CD4-positive, alpha-beta T cell (primary cell): ENCODE results near the gene CLN3. TPM values are rescaled to one million over a fixed set of nuclear protein-coding genes. Genes with fewer than 3 reads are reported as not detected.

ENCODE experiments used
- ATAC-seq: fragments of 200-7000 bp; cut with Tn5 transposase; one replicate; pipeline ENCODE4 v1.10.0; 2022; ENCODE audit warnings: mild to moderate bottlenecking; ENCODE audit not compliant: poor library complexity
- CTCF ChIA-PET: fragments of 350-600 bp; sonication (Branson Sonifier 250); formaldehyde crosslinking; loops from one replicate; lab custom pipeline; 2021; ENCODE audit warnings: antibody characterized with exemption, inconsistent platforms; lab: Charles Lee
- POLR2A ChIA-PET: fragments of 350-600 bp; sonication (Branson Sonifier 250); formaldehyde crosslinking; loops from one replicate; lab custom pipeline; 2021; ENCODE audit warnings: antibody characterized with exemption, inconsistent platforms; lab: Charles Lee
- DNase-seq, 14 experiments: peaks; one replicate each; pipeline ENCODE4 v3.0.0-alpha.2; 2013 to 2020; ENCODE audit warnings: mixed read lengths in 2 of 14
- H3K27ac ChIP-seq, 2 donors: one replicate each; pipeline versions ENCODE4 v1.5.1 to v1.7.0; 2013; ENCODE audit warnings: low read length in 2 of 2, low read depth in 1 of 2, mild to moderate bottlenecking in 1 of 2
- H3K27me3 ChIP-seq, 2 experiments: 1 replicate in 1 of 2; 2 replicates in 1 of 2; pipeline versions ENCODE4 v1.6.1 to v1.7.0; 2013; ENCODE audit warnings: low read length in 2 of 2, control low read depth in 1 of 2, mild to moderate bottlenecking in 1 of 2, moderate library complexity in 1 of 2; ENCODE audit not compliant: insufficient read depth in 2 of 2, control insufficient read depth in 1 of 2
- H3K36me3 ChIP-seq: one replicate; pipeline ENCODE4 v1.6.1; 2013; ENCODE audit warnings: low read length, control low read depth; ENCODE audit not compliant: insufficient read depth
- H3K4me1 ChIP-seq: one replicate; pipeline ENCODE4 v1.6.1; 2013; ENCODE audit warnings: low read length, control low read depth; ENCODE audit not compliant: insufficient read depth
- H3K4me3 ChIP-seq: one replicate; pipeline ENCODE4 v1.5.1; 2013; ENCODE audit warnings: mild to moderate bottlenecking, low read length, moderate library complexity
- H3K9me3 ChIP-seq, 2 experiments: 1 replicate in 1 of 2; 2 replicates in 1 of 2; pipeline versions ENCODE4 v1.6.1 to v1.7.0; 2013; ENCODE audit warnings: low read length in 2 of 2, mild to moderate bottlenecking in 2 of 2, control low read depth in 1 of 2, moderate library complexity in 1 of 2; ENCODE audit not compliant: control insufficient read depth in 1 of 2, insufficient read depth in 1 of 2
- H3K27ac Mint-ChIP-seq: one replicate; pipeline ENCODE4 v1.8.0; 2020; ENCODE audit warnings: mixed read lengths
- H3K27me3 Mint-ChIP-seq: one replicate; pipeline ENCODE4 v1.8.0; 2021; ENCODE audit warnings: mixed read lengths
- H3K36me3 Mint-ChIP-seq: one replicate; pipeline ENCODE4 v1.8.0; 2021; ENCODE audit warnings: low read depth, mixed read lengths
- H3K4me1 Mint-ChIP-seq: one replicate; pipeline ENCODE4 v1.8.0; 2021; ENCODE audit warnings: low read depth, mixed read lengths
- H3K4me3 Mint-ChIP-seq: one replicate; pipeline ENCODE4 v1.8.0; 2020; ENCODE audit warnings: mild to moderate bottlenecking, mixed read lengths
- H3K9me3 Mint-ChIP-seq: one replicate; pipeline ENCODE4 v1.8.0; 2020; ENCODE audit warnings: mixed read lengths
- CTCF ChIP-seq: fragments of 200-600 bp; IDR thresholded peaks from one replicate; pipeline ENCODE4 v1.8.0; 2022; ENCODE audit warnings: antibody characterized with exemption, mild to moderate bottlenecking
- intact Hi-C, 2 experiments: fragments of 100-400 bp; cut with DNase I in 1 of 2; cut with micrococcal nuclease in 1 of 2; formaldehyde crosslinking; loops; one replicate each; pipeline versions ENCODE4 v1.15.1 to v1.9.0; 2023 to 2025; cut with DNase I, micrococcal nuclease
- total RNA-seq, 174 experiments: library from RNA in 2 of 174; stranded (reverse) in 2 of 174; gene quantifications; one replicate each; pipeline ENCODE4 v1.2.3 and lab custom pipeline; 2021 to 2026

Gene CLN3
- total RNA-seq, 2 experiments from 2014 or later, result 42.7 to 46.3 TPM

GRCh38 chr16:28532940-28533647 is 41.2 kb upstream of the CLN3 start:
- no peak overlapping the region for H3K27ac ChIP-seq
- no peaks in the 10 kb centered on the region for H3K27me3 Mint-ChIP-seq
- H3K9me3 Mint-ChIP-seq, result peaks cover 2% of the 10 kb centered on the region
- H3K27me3 ChIP-seq, result no peaks in the 10 kb centered on the region
- POLR2A ChIA-PET, result interaction anchor here (1.9 to 4.0 kb wide), 3 partner anchors 8 to 40 kb away, joined by 11 to 69 read pairs (median 15); partner anchors contain the start of genes APOBR, CLN3 and SGF29
- peaks cover 40% of the 10 kb centered on the region for H3K4me1 ChIP-seq
- H3K36me3 ChIP-seq, result no peaks in the 10 kb centered on the region
- ATAC-seq (no peak), DNase-seq (no peak)
- H3K4me3 ChIP-seq, result no peak overlapping the region
- intact Hi-C loops, result loop anchor here in 1 of 2 experiments (2.0 to 5.0 kb wide), 2 partner anchors 18 to 36 kb away; no protein-coding TSS in a partner anchor
- peaks cover 52% of the 10 kb centered on the region for H3K4me1 Mint-ChIP-seq
- H3K9me3 ChIP-seq, result no peaks in the 10 kb centered on the region
- H3K4me3 Mint-ChIP-seq, result peak overlapping the region; percentile 4
- TF ChIP-seq CTCF, result no peak
- no peaks in the 10 kb centered on the region for H3K36me3 Mint-ChIP-seq
- peak overlapping the region; percentile 56 for H3K27ac Mint-ChIP-seq
- CTCF ChIA-PET, result no interaction called here

- intact Hi-C loops, result loop anchor here in 1 of 2 experiments (2.0 to 5.0 kb wide), 2 partner anchors 19 to 35 kb away; no protein-coding TSS in a partner anchor
- Mint-ChIP-seq H3K9me3 (peaks cover 2% of the 10 kb centered on the region), H3K27me3 (no peaks in the 10 kb centered on the region), H3K27ac (peak overlapping the region; percentile 33), H3K4me3 (peak overlapping the region; percentile 45), H3K36me3 (no peaks in the 10 kb centered on the region), H3K4me1 (peaks cover 42% of the 10 kb centered on the region)
- ATAC-seq (no peak), DNase-seq (no peak)
- ChIA-PET CTCF (interaction anchor here (0.6 kb wide), 1 partner anchor 16 kb away, joined by 3 read pairs; no protein-coding TSS in a partner anchor), POLR2A (interaction anchor here (4.0 kb wide), 1 partner anchor 39 kb away, joined by 69 read pairs; the partner anchor contains the start of genes APOBR and CLN3)
- Histone ChIP-seq H3K36me3 (no peaks in the 10 kb centered on the region), H3K4me3 (no peak overlapping the region), H3K27me3 (no peaks in the 10 kb centered on the region), H3K9me3 (no peaks in the 10 kb centered on the region), H3K27ac (no peak overlapping the region), H3K4me1 (peaks cover 35% of the 10 kb centered on the region)
- no peak for TF ChIP-seq CTCF
These were observed 40.2 kb upstream of the CLN3 start for GRCh38 chr16:28531777-28532744.

GRCh38 chr16:28529124-28529523 is 37.2 kb upstream of the CLN3 start:
- H3K4me1 Mint-ChIP-seq, result peaks cover 28% of the 10 kb centered on the region
- ATAC-seq, result no peak

More at GRCh38 chr16:28529124-28529523, 37.2 kb upstream of the CLN3 start:
- no peak for DNase-seq
- ChIA-PET CTCF (no interaction called here), POLR2A (no interaction called here)
- H3K27ac ChIP-seq, result no peak overlapping the region
- no peak overlapping the region for H3K4me3 ChIP-seq
- no peak overlapping the region for H3K4me3 Mint-ChIP-seq
- no peaks in the 10 kb centered on the region for H3K9me3 ChIP-seq
- TF ChIP-seq CTCF, result no peak
- H3K27me3 ChIP-seq, result no peaks in the 10 kb centered on the region
- no peaks in the 10 kb centered on the region for H3K36me3 ChIP-seq
- peaks cover 18% of the 10 kb centered on the region for H3K4me1 ChIP-seq
- H3K27me3 Mint-ChIP-seq, result no peaks in the 10 kb centered on the region
- no peak overlapping the region for H3K27ac Mint-ChIP-seq
- intact Hi-C loops, result loop anchor here in 1 of 2 experiments (10.0 kb wide), 1 partner anchor 54 kb away; the partner anchor contains the start of gene NPIPB7
- no peaks in the 10 kb centered on the region for H3K9me3 Mint-ChIP-seq
- H3K36me3 Mint-ChIP-seq, result no peaks in the 10 kb centered on the region
